ENCODE measurements around the gene MAFG. TPM values are rescaled to one million over a fixed set of nuclear protein-coding genes. Genes with fewer than 3 reads are reported as not detected.
A peak's percentile ranks its signal among the peaks of the same experiment; 100 is the strongest.

The MAFG gene
- total RNA-seq, 4 donors from 2014 or later = 19.8 to 38.3 (median 34.4) TPM

DNA sequence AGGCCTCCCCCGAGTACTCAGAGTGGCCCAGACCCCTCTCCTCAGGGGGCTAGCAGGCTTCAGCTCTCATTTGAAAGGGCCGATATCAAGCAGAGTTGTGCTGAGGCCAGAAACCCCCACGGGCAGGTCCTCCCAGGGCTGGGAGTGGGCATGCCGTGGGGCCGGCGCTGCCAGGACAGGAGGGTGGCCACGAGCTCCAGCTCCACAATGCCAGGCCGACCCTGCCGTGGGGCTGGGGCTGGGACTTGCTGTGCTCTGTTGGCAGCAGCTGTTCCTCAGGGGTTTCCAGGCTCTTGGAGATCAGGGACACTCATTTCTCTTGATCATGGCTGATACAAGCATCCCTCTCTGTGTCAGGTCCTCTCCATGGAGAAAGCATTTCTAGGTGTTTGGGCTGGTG is 28.6 kb downstream of the MAFG start:
- H3K27me3 ChIP-seq = no peaks in the 10 kb centered on the region
- TF ChIP-seq POLR2A (IDR thresholded peaks at IDR 0.05) = no peak
- TF ChIP-seq, protein P1, sequence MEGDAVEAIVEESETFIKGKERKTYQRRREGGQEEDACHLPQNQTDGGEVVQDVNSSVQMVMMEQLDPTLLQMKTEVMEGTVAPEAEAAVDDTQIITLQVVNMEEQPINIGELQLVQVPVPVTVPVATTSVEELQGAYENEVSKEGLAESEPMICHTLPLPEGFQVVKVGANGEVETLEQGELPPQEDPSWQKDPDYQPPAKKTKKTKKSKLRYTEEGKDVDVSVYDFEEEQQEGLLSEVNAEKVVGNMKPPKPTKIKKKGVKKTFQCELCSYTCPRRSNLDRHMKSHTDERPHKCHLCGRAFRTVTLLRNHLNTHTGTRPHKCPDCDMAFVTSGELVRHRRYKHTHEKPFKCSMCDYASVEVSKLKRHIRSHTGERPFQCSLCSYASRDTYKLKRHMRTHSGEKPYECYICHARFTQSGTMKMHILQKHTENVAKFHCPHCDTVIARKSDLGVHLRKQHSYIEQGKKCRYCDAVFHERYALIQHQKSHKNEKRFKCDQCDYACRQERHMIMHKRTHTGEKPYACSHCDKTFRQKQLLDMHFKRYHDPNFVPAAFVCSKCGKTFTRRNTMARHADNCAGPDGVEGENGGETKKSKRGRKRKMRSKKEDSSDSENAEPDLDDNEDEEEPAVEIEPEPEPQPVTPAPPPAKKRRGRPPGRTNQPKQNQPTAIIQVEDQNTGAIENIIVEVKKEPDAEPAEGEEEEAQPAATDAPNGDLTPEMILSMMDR (IDR thresholded peaks at IDR 0.05) = no peak
- H3K4me1 ChIP-seq = peaks cover 0 to 17% (median 7%) of the 10 kb centered on the region in 4 donors
- no peak overlapping the region for H3K27ac ChIP-seq
- H3K9me3 ChIP-seq = no peaks in the 10 kb centered on the region
- H3K4me3 ChIP-seq = no peak overlapping the region
- no peak for DNase-seq
- H3K36me3 ChIP-seq = peaks cover 0 to 64% (median 0%) of the 10 kb centered on the region in 3 donors

DNA sequence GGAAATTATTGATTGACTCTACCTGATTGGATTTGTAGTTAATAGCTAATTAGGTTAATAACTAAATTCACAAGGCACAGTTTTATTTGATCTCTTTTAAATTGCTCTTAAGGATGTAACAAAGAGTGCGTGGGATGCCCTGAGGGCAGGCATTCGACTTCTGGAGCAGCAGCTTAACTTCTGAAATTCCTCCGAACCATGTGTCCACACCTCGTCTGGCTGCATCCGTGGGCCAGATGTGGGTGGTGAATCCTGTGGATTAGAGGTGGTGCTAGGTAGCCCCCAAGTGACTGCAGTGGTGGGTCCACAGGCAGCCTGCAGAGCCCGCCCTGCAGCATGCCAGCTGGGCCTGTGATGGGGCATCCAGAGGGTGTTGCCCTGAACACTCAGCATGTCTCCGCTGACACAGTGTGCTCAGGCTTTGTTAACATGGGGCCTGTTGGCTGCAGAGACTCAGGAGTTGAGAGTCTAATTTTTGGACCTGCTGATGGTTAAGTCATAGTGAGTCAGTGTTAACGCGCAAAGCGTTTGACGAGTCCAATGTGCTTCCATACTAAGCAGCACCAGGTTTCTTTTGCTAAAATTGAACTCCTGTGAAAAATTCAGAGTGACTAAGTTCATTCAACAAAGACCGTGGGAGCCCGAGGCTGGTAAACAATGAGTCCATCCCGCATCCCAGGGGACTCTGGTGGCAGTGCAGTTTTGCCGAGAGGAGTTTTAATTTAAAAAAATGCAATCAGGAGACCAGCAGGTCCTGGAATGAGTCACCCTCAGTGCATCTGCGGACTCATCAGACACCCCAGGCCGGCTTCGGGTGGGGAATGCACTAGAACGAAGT is 29.3 kb downstream of the MAFG start:
- no peaks in the 10 kb centered on the region for H3K27me3 ChIP-seq
- no peak for DNase-seq
- TF ChIP-seq, protein P1 (IDR thresholded peaks at IDR 0.05) = no peak
- no peak for TF ChIP-seq POLR2A (IDR thresholded peaks at IDR 0.05)
- no peaks in the 10 kb centered on the region for H3K9me3 ChIP-seq
- H3K4me3 ChIP-seq = no peak overlapping the region
- peaks cover 0 to 17% (median 7%) of the 10 kb centered on the region in 4 donors for H3K4me1 ChIP-seq
- peaks cover 0 to 64% (median 0%) of the 10 kb centered on the region in 3 donors for H3K36me3 ChIP-seq
- no peak overlapping the region for H3K27ac ChIP-seq

DNA sequence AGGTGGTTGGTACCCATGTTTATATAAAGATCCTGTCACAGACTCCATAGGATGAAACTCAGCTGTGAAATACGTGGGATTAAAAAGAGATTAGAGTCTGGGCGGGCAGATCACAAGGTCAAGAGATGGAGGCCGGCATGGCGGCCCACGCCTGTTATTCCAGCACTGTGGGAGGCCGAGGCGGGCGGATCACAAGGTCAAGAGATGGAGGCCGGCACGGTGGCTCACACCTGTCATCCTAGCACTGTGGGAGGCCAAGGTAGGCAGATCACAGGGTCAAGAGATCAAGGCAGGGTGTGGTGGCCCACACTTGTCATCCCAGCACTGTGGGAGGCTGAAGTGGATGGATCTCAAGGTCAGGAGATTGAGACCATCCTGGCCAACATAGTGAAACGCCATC is 32.1 kb downstream of the MAFG start:
- peaks cover 0 to 62% (median 0%) of the 10 kb centered on the region in 3 donors for H3K36me3 ChIP-seq
- DNase-seq = no peak

DNA sequence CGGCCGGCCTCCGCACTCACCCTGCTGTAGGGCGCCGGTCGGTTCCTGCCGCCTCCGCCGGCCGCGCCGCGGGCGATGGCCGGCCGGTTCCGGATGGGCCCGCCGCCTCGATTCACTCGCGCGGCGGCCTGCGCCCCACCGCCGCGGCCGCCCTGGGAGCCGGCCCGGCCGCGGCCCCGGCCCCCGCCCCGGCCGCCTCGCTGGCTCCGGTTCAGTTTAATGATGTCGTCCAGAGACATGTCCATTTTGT is 36.3 kb downstream of the MAFG start:
- TF ChIP-seq POLR2A (IDR thresholded peaks at IDR 0.05) = no peak
- TF ChIP-seq, protein P1 (IDR thresholded peaks at IDR 0.05) = no peak
- Histone ChIP-seq H3K4me1 (peaks cover 0 to 23% (median 8%) of the 10 kb centered on the region in 4 donors), H3K27ac (peak overlapping the region; percentile 91 to 98 (median 94)), H3K27me3 (no peaks in the 10 kb centered on the region), H3K4me3 (peak overlapping the region; percentile 87 to 100 (median 94)), H3K36me3 (peaks cover 0 to 58% (median 3%) of the 10 kb centered on the region in 3 donors), H3K9me3 (no peaks in the 10 kb centered on the region)
- DNase-seq = no peak

More for the DNA sequence above, 32.1 kb downstream of the MAFG start:
- TF ChIP-seq, protein P1 (IDR thresholded peaks at IDR 0.05) = no peak
- no peak for TF ChIP-seq POLR2A (IDR thresholded peaks at IDR 0.05)
- H3K4me3 ChIP-seq = no peak overlapping the region
- H3K4me1 ChIP-seq = peaks cover 0 to 15% (median 3%) of the 10 kb centered on the region in 4 donors
- H3K9me3 ChIP-seq = no peaks in the 10 kb centered on the region
- H3K27ac ChIP-seq = no peak overlapping the region
- H3K27me3 ChIP-seq = no peaks in the 10 kb centered on the region

DNA sequence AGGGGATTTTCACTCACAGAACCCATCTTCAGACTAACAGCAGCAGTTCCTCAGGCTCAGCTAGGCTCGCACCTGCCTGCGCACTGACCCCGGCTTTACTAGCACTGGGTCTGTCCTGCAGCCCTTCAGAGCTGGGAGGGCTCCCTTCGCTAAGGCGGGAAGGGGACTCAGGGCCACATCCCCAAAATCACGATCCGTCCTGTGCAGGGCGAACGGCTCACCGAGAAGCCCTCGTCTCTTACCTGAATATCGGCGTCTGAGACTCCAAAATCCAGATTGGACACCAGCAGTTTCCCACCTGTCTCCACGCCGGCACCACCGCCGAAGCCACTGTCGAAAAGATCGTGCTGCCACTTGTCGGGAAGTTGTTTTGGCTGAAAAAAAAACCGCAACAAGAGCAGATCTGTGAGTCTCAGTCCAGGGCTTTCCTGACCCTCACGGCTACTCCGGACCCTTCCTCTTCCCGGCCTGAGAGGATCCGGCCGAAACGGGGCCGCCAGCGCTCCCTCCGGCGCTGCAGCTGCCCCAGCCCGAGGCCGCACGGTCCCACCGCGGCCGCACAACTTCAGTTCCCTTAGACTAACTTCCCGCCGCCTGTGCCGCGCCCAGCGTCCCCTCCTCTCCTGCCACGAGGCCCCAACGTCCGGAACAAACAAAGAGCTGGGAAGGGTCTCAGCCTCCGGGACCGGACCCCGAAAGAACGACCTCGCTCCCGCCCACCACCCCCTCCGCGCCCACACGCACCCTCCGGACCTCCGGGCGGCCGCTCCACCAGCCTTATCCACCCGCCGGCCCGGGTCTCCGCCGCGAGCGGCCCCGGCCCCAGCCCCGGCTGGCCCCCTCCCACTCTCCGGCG is 36.9 kb downstream of the MAFG start:
- peak overlapping the region; percentile 91 to 98 (median 94) for H3K27ac ChIP-seq

More for the DNA sequence above, 36.9 kb downstream of the MAFG start:
- H3K4me1 ChIP-seq = peaks cover 0 to 23% (median 8%) of the 10 kb centered on the region in 4 donors
- H3K36me3 ChIP-seq = peaks cover 0 to 58% (median 3%) of the 10 kb centered on the region in 3 donors
- DNase-seq = no peak
- H3K27me3 ChIP-seq = no peaks in the 10 kb centered on the region
- no peak for TF ChIP-seq POLR2A (IDR thresholded peaks at IDR 0.05)
- TF ChIP-seq, protein P1 (IDR thresholded peaks at IDR 0.05) = no peak
- peak overlapping the region; percentile 87 to 100 (median 94) for H3K4me3 ChIP-seq
- H3K9me3 ChIP-seq = no peaks in the 10 kb centered on the region

All from Peyer's patch (tissue), 4 donors.